Ovary (tissue), 9 donors: Measurements from ENCODE around the gene FZD2. TPM values are rescaled to one million over a fixed set of nuclear protein-coding genes. Genes with fewer than 3 reads are reported as not detected.

Source experiments
- DNase-seq, 5 donors: peaks; one replicate each; pipeline ENCODE4 v3.0.0-alpha.2; 2019 to 2020
- H3K27ac ChIP-seq, 2 donors: fragments of 200-600 bp; one replicate each; pipeline versions ENCODE4 v1.5.1 to v1.8.0; 2019 to 2022
- H3K27me3 ChIP-seq: fragments of 200-600 bp; one replicate; pipeline ENCODE4 v1.8.0; 2022
- H3K36me3 ChIP-seq: fragments of 200-600 bp; sonication (generic); one replicate; pipeline ENCODE4 v1.5.1; 2019
- H3K4me1 ChIP-seq: one replicate; pipeline ENCODE4 v1.8.1; 2013; ENCODE audit warnings: mild to moderate bottlenecking, moderate library complexity; ENCODE audit not compliant: insufficient read depth
- H3K4me3 ChIP-seq: fragments of 200-600 bp; sonication (generic); one replicate; pipeline ENCODE4 v1.5.1; 2017
- H3K9me3 ChIP-seq, 2 donors: fragments of 200-600 bp in 1 of 2; sonication (generic) in 1 of 2; one replicate each; pipeline versions ENCODE4 v1.5.1 to v1.8.1; 2013 to 2019; ENCODE audit warnings: mild to moderate bottlenecking in 1 of 2, moderate library complexity in 1 of 2
- CTCF ChIP-seq, 3 donors: fragments of 450-650 bp in 2 of 3; fragments of 200-600 bp in 1 of 3; IDR thresholded peaks; one replicate each; pipeline versions ENCODE4 v1.5.1 to v1.8.0; 2016 to 2022; ENCODE audit warnings: antibody characterized with exemption in 3 of 3, mild to moderate bottlenecking in 1 of 3
- EP300 ChIP-seq: sonication (generic); formaldehyde crosslinking; IDR thresholded peaks from one replicate; pipeline ENCODE4 v1.6.1; 2017; ENCODE audit warnings: antibody characterized with exemption
- POLR2A ChIP-seq: fragments of 450-650 bp; IDR thresholded peaks from one replicate; pipeline ENCODE4 v1.6.1; 2017; ENCODE audit warnings: antibody characterized with exemption, mild to moderate bottlenecking, moderate library complexity
- WGBS, 3 donors: extraction: QIAGEN DNeasy Blood & Tissue Kit in 1 of 3; methylation state at CpG; one replicate each; pipeline versions ENCODE4 v1.1.5 to v1.1.7; 2013 to 2017; 5-methylcytosine and 5-hydroxymethylcytosine counted together
- intact Hi-C, 4 donors: fragments of 100-400 bp; cut with DNase I; formaldehyde crosslinking; loops; one replicate each; pipeline versions ENCODE4 v1.11.0 to v1.15.1; 2022 to 2023
- polyA plus RNA-seq, 2 donors: library from polyadenylated mRNA; stranded (reverse); fragments of 200-250 nt in 1 of 2; fragments of 350-450 nt in 1 of 2; fragmentation: Illumina TruSeq in 1 of 2; extraction: RNeasy Lipid Tissue Mini Kit (QIAGEN cat#74804) in 1 of 2; gene quantifications; one replicate each; pipeline ENCODE4 v1.2.3, GENCODE V29; 2013 to 2014
- total RNA-seq, 7 donors: library from RNA; depleted of rRNA in 2 of 7; stranded (reverse); fragments of >200 nt in 2 of 7; fragmentation: NEBNext Ultra II Directional in 3 of 7; extraction: Animal tissue kit (Norgen Biotek cat#: 25700) in 3 of 7; gene quantifications; one replicate each; pipeline versions ENCODE4 v1.1.0 to v1.2.4, GENCODE V29; 2016 to 2023
- donor health status: DM: no; HTN: no; CAD: no; lungs with moderate emphysema.
- donor health status: DM: no; HTN: no; CAD: no.
- donor health status: Bipolar disorder and iron deficiency.
- donor health status: DM: yes; HTN: yes; CAD: no.
- donor health status: DM: no; HTN: no; CAD: no.
- donor health status: DM: yes; HTN: yes; CAD: no.

Gene FZD2
- total and polyA plus RNA-seq, 9 donors: 0.08 to 12.5 (median 8.7) TPM

- 53 to 77% (median 59%) methylated on average over 4 of the region's 4 CpGs for WGBS, 3 donors
- H3K36me3 ChIP-seq: no peaks in the 10 kb centered on the region
- intact Hi-C loops: no loop called here
- TF ChIP-seq CTCF (IDR thresholded peaks at IDR 0.05) (no peak), EP300 (no peak), POLR2A (no peak)
- H3K9me3 ChIP-seq: no peaks in the 10 kb centered on the region
- H3K4me3 ChIP-seq: no peak overlapping the region
- no peak for DNase-seq
- no peaks in the 10 kb centered on the region for H3K27me3 ChIP-seq
- H3K27ac ChIP-seq: no peak overlapping the region
- no peaks in the 10 kb centered on the region for H3K4me1 ChIP-seq
These were observed 53.0 kb downstream of the FZD2 start for GRCh38 chr17:44610331-44610730.

Other genes starting within 250 kb of the FZD2 start
- gene RUNDC3A, start 248.9 kb upstream of the FZD2 start, total RNA-seq: 1 to 10 TPM in 3 of 7 donors, under 1 TPM in 4; 0.24 to 5.4 (median 0.69) TPM
- gene RUNDC3A, start 248.9 kb upstream of the FZD2 start, polyA plus RNA-seq: 1 to 10 TPM; 1.9 to 2.1 TPM
- 100 to 1,000 TPM in 1 of 7 donors, 10 to 100 TPM in 6; 47.7 to 111 (median 64.0) TPM for gene SLC25A39, start 232.7 kb upstream of the FZD2 start, total RNA-seq
- 10 to 100 TPM; 15.9 to 46.1 TPM for gene SLC25A39, start 232.7 kb upstream of the FZD2 start, polyA plus RNA-seq
- 100 to 1,000 TPM in 4 of 7 donors, 10 to 100 TPM in 3; 79.7 to 173 (median 112) TPM for gene GRN, start 212.2 kb upstream of the FZD2 start, total RNA-seq
- gene GRN, start 212.2 kb upstream of the FZD2 start, polyA plus RNA-seq: 10 to 100 TPM; 70.6 to 86.5 TPM
- gene FAM171A2, start 193.6 kb upstream of the FZD2 start, total RNA-seq: 10 to 100 TPM in 6 of 7 donors, 1 to 10 TPM in 1; 8.5 to 23.7 (median 11.5) TPM
- 1 to 10 TPM in 1 of 2 donors, under 1 TPM in 1; 0.17 to 3.6 TPM for gene FAM171A2, start 193.6 kb upstream of the FZD2 start, polyA plus RNA-seq
- gene ITGA2B, start 167.8 kb upstream of the FZD2 start, total RNA-seq: 1 to 10 TPM in 6 of 7 donors, under 1 TPM in 1; 0.60 to 5.2 (median 2.2) TPM
- gene ITGA2B, start 167.8 kb upstream of the FZD2 start, polyA plus RNA-seq: 1 to 10 TPM in 1 of 2 donors, under 1 TPM in 1; 0.88 to 1.6 TPM
- gene GPATCH8, start 54.1 kb upstream of the FZD2 start, total RNA-seq: 10 to 100 TPM; 27.6 to 57.3 (median 48.9) TPM
- 10 to 100 TPM; 20.5 to 40.4 TPM for gene GPATCH8, start 54.1 kb upstream of the FZD2 start, polyA plus RNA-seq
- gene MEIOC, start 99.0 kb downstream of the FZD2 start, total RNA-seq: not detected
- under 1 TPM in 1 of 2 donors, not detected in 1; 0.07 TPM for gene MEIOC, start 99.0 kb downstream of the FZD2 start, polyA plus RNA-seq
- gene CCDC43, start 132.3 kb downstream of the FZD2 start, total RNA-seq: 10 to 100 TPM in 6 of 7 donors, 1 to 10 TPM in 1; 9.8 to 15.1 (median 11.3) TPM
- gene CCDC43, start 132.3 kb downstream of the FZD2 start, polyA plus RNA-seq: 10 to 100 TPM in 1 of 2 donors, 1 to 10 TPM in 1; 8.4 to 14.9 TPM
- 1 to 10 TPM; 3.1 to 9.7 (median 6.7) TPM for gene DBF4B, start 151.2 kb downstream of the FZD2 start, total RNA-seq
- gene DBF4B, start 151.2 kb downstream of the FZD2 start, polyA plus RNA-seq: 1 to 10 TPM; 5.6 to 6.8 TPM
- gene ADAM11, start 201.5 kb downstream of the FZD2 start, total RNA-seq: 1 to 10 TPM in 4 of 7 donors, under 1 TPM in 3; 0.12 to 2.3 (median 1.5) TPM
- 1 to 10 TPM in 1 of 2 donors, under 1 TPM in 1; 0.17 to 1.1 TPM for gene ADAM11, start 201.5 kb downstream of the FZD2 start, polyA plus RNA-seq